GM23338 (cell line): ENCODE data around the gene PRIM1. TPM values are rescaled to one million over a fixed set of nuclear protein-coding genes. Genes with fewer than 3 reads are reported as not detected.

ENCODE experiments used
- ATAC-seq: fragments of 200-7000 bp; cut with Tn5 transposase; 3 replicates; pipeline ENCODE4 v1.9.1; 2020
- DNase-seq: peaks from one replicate; pipeline ENCODE4 v3.0.0-alpha.2; 2015; ENCODE audit warnings: low spot score
- H2AFZ ChIP-seq: fragments of 200-600 bp; sonication (generic); 2 replicates; pipeline ENCODE4 v1.8.0; 2016; ENCODE audit warnings: antibody characterized with exemption, mild to moderate bottlenecking, moderate library complexity
- H3F3A ChIP-seq: fragments of 200-600 bp; sonication (generic); replicated peaks from 2 replicates; pipeline ENCODE4 v1.8.0; 2017; ENCODE audit warnings: antibody characterized with exemption, mixed run types, low read depth
- H3K27ac ChIP-seq: fragments of 200-600 bp; sonication (generic); 2 replicates; pipeline ENCODE4 v1.6.1; 2016; ENCODE audit warnings: low read depth
- H3K27me3 ChIP-seq: fragments of 200-600 bp; sonication (generic); 2 replicates; pipeline ENCODE4 v1.8.0; 2016; ENCODE audit warnings: mild to moderate bottlenecking, mixed run types, moderate library complexity; ENCODE audit not compliant: insufficient read depth
- H3K36me3 ChIP-seq: fragments of 200-600 bp; sonication (generic); 2 replicates; pipeline ENCODE4 v1.8.0; 2016; ENCODE audit warnings: mild to moderate bottlenecking; ENCODE audit not compliant: insufficient read depth
- H3K4me1 ChIP-seq: fragments of 200-600 bp; sonication (generic); 2 replicates; pipeline ENCODE4 v1.8.0; 2016; ENCODE audit warnings: mild to moderate bottlenecking, moderate library complexity; ENCODE audit not compliant: insufficient read depth
- H3K4me2 ChIP-seq: fragments of 200-600 bp; sonication (generic); 2 replicates; pipeline ENCODE4 v1.7.1; 2017; ENCODE audit warnings: mixed run types
- H3K4me3 ChIP-seq: fragments of 200-600 bp; sonication (generic); 2 replicates; pipeline ENCODE4 v1.6.1; 2016; ENCODE audit warnings: mixed run types
- H3K79me2 ChIP-seq: fragments of 200-600 bp; sonication (generic); replicated peaks from 2 replicates; pipeline ENCODE4 v1.8.0; 2017; ENCODE audit warnings: mild to moderate bottlenecking; ENCODE audit not compliant: insufficient read depth
- H3K9me2 ChIP-seq: fragments of 200-600 bp; sonication (generic); 2 replicates; pipeline ENCODE4 v1.8.0; 2017; ENCODE audit not compliant: insufficient read depth
- H4K20me1 ChIP-seq: fragments of 200-600 bp; sonication (generic); replicated peaks from 2 replicates; pipeline ENCODE4 v1.8.0; 2017; ENCODE audit warnings: mild to moderate bottlenecking; ENCODE audit not compliant: insufficient read depth
- H3K27ac Mint-ChIP-seq: 2 replicates; pipeline ENCODE4 v1.8.0; 2020; ENCODE audit warnings: inconsistent platforms, mild to moderate bottlenecking, moderate library complexity, mixed read lengths
- H3K27me3 Mint-ChIP-seq: 3 replicates; pipeline ENCODE4 v1.8.0; 2022; ENCODE audit warnings: low read depth, mild to moderate bottlenecking, moderate library complexity, mixed read lengths, inconsistent platforms; ENCODE audit not compliant: insufficient read depth, poor library complexity
- H3K36me3 Mint-ChIP-seq: 3 replicates; pipeline ENCODE4 v1.8.0; 2021; ENCODE audit warnings: low read depth, mild to moderate bottlenecking, inconsistent platforms, moderate library complexity, mixed read lengths
- H3K4me1 Mint-ChIP-seq: 3 replicates; pipeline ENCODE4 v1.8.0; 2020; ENCODE audit warnings: mild to moderate bottlenecking, inconsistent platforms, mixed read lengths
- H3K4me3 Mint-ChIP-seq: 3 replicates; pipeline ENCODE4 v1.8.0; 2021; ENCODE audit warnings: moderate library complexity, mild to moderate bottlenecking, inconsistent platforms, mixed read lengths
- H3K9me3 Mint-ChIP-seq: 3 replicates; pipeline ENCODE4 v1.8.0; 2020; ENCODE audit warnings: moderate library complexity, mild to moderate bottlenecking, inconsistent platforms, mixed read lengths
- CREB1 ChIP-seq: fragments of 250-450 bp; sonication (Bioruptor Pico); IDR thresholded peaks from 2 replicates; pipeline ENCODE4 v1.5.0; 2020; ENCODE audit warnings: low read depth, mild to moderate bottlenecking, moderate library complexity
- EZH2 ChIP-seq: fragments of 200-600 bp; sonication (generic); IDR thresholded peaks from one replicate; pipeline ENCODE4 v1.8.0; 2017; ENCODE audit warnings: antibody characterized with exemption, mild to moderate bottlenecking, low read depth; ENCODE audit not compliant: unreplicated experiment
- EZH2phosphoT487 ChIP-seq: fragments of 200-600 bp; sonication (generic); IDR thresholded peaks from one replicate; pipeline ENCODE4 v1.8.1; 2018; ENCODE audit warnings: antibody characterized with exemption; ENCODE audit not compliant: unreplicated experiment
- JUNB ChIP-seq: IDR thresholded peaks from one replicate; pipeline ENCODE4 v1.6.1; 2016; ENCODE audit warnings: antibody characterized with exemption; ENCODE audit not compliant: unreplicated experiment
- NANOG ChIP-seq: IDR thresholded peaks from 2 replicates; pipeline ENCODE4 v1.6.1; 2016; ENCODE audit warnings: antibody characterized with exemption, borderline replicate concordance
- POLR2AphosphoS5 ChIP-seq: IDR thresholded peaks from 2 replicates; pipeline ENCODE4 v1.6.1; 2016; ENCODE audit warnings: antibody characterized with exemption, low read depth
- STAT1 ChIP-seq: IDR thresholded peaks from one replicate; pipeline ENCODE4 v1.6.1; 2016; ENCODE audit warnings: antibody characterized with exemption; ENCODE audit not compliant: unreplicated experiment
- ZNF331 ChIP-seq: fragments of 250-450 bp; sonication (Bioruptor Pico); IDR thresholded peaks from 2 replicates; pipeline ENCODE4 v1.5.0; 2020; ENCODE audit warnings: low read depth, mild to moderate bottlenecking, moderate library complexity
- ZNF462 ChIP-seq: fragments of 250-450 bp; sonication (Bioruptor Pico); IDR thresholded peaks from 2 replicates; pipeline ENCODE4 v1.5.0; 2020; ENCODE audit warnings: mild to moderate bottlenecking, moderate library complexity
- polyA plus RNA-seq: library from polyadenylated mRNA; unstranded; fragments of >200 nt; fragmentation: Nextera tagmentation; extraction: Ambion mirVana; gene quantifications from 2 replicates; pipeline ENCODE4 v1.2.1, GENCODE V29; 2016
- total RNA-seq: library from RNA; depleted of rRNA; stranded (reverse); fragments of >200 nt; shearing (Covaris generic); gene quantifications from 2 replicates; pipeline ENCODE4 v1.2.3, GENCODE V29; 2014
- TF ChIP-seq, protein P1 (sequence below): IDR thresholded peaks from 2 replicates; pipeline ENCODE4 v1.6.1; 2016; ENCODE audit warnings: antibody characterized with exemption
- TF ChIP-seq, protein P2 (sequence below): IDR thresholded peaks from one replicate; pipeline ENCODE4 v1.6.1; 2018; ENCODE audit warnings: antibody characterized with exemption; ENCODE audit not compliant: unreplicated experiment
- TF ChIP-seq, protein P3 (sequence below), 2 experiments: fragments of 200-600 bp in 1 of 2; sonication (generic) in 1 of 2; conservative IDR thresholded peaks; 2 replicates each; pipeline versions ENCODE4 v1.5.1 to v1.6.1; 2016 to 2017; ENCODE audit warnings: antibody characterized with exemption in 2 of 2, low read depth in 2 of 2, mild to moderate bottlenecking in 2 of 2, moderate library complexity in 1 of 2

PRIM1 gene
- total and polyA plus RNA-seq, 2 experiments from 2014 or later = 67.9 to 73.9 TPM

- no peak overlapping the region for H3K27ac ChIP-seq
- ATAC-seq (peak; percentile 20), DNase-seq (peak; percentile 39)
- peaks cover 30% of the 10 kb centered on the region; the same call in 1 of the 2 replicates for H3K4me1 ChIP-seq
- no peaks in the 10 kb centered on the region for H3K27me3 ChIP-seq
- H3K36me3 ChIP-seq = no peaks in the 10 kb centered on the region
- H3K27me3 Mint-ChIP-seq = peaks cover 7% of the 10 kb centered on the region
- no peak for TF ChIP-seq STAT1
- no peak for TF ChIP-seq ZNF331 (CRISPR knock-in tag)
- no peak for TF ChIP-seq EZH2phosphoT487
- no peak for TF ChIP-seq JUNB
- no peak for TF ChIP-seq EZH2
- TF ChIP-seq, protein P1, sequence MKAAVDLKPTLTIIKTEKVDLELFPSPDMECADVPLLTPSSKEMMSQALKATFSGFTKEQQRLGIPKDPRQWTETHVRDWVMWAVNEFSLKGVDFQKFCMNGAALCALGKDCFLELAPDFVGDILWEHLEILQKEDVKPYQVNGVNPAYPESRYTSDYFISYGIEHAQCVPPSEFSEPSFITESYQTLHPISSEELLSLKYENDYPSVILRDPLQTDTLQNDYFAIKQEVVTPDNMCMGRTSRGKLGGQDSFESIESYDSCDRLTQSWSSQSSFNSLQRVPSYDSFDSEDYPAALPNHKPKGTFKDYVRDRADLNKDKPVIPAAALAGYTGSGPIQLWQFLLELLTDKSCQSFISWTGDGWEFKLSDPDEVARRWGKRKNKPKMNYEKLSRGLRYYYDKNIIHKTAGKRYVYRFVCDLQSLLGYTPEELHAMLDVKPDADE = no peak
- no peak for TF ChIP-seq POLR2AphosphoS5
- TF ChIP-seq, protein P2, sequence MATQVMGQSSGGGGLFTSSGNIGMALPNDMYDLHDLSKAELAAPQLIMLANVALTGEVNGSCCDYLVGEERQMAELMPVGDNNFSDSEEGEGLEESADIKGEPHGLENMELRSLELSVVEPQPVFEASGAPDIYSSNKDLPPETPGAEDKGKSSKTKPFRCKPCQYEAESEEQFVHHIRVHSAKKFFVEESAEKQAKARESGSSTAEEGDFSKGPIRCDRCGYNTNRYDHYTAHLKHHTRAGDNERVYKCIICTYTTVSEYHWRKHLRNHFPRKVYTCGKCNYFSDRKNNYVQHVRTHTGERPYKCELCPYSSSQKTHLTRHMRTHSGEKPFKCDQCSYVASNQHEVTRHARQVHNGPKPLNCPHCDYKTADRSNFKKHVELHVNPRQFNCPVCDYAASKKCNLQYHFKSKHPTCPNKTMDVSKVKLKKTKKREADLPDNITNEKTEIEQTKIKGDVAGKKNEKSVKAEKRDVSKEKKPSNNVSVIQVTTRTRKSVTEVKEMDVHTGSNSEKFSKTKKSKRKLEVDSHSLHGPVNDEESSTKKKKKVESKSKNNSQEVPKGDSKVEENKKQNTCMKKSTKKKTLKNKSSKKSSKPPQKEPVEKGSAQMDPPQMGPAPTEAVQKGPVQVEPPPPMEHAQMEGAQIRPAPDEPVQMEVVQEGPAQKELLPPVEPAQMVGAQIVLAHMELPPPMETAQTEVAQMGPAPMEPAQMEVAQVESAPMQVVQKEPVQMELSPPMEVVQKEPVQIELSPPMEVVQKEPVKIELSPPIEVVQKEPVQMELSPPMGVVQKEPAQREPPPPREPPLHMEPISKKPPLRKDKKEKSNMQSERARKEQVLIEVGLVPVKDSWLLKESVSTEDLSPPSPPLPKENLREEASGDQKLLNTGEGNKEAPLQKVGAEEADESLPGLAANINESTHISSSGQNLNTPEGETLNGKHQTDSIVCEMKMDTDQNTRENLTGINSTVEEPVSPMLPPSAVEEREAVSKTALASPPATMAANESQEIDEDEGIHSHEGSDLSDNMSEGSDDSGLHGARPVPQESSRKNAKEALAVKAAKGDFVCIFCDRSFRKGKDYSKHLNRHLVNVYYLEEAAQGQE = no peak
- TF ChIP-seq CREB1 = no peak
- no peak for TF ChIP-seq NANOG
- TF ChIP-seq, protein P3, sequence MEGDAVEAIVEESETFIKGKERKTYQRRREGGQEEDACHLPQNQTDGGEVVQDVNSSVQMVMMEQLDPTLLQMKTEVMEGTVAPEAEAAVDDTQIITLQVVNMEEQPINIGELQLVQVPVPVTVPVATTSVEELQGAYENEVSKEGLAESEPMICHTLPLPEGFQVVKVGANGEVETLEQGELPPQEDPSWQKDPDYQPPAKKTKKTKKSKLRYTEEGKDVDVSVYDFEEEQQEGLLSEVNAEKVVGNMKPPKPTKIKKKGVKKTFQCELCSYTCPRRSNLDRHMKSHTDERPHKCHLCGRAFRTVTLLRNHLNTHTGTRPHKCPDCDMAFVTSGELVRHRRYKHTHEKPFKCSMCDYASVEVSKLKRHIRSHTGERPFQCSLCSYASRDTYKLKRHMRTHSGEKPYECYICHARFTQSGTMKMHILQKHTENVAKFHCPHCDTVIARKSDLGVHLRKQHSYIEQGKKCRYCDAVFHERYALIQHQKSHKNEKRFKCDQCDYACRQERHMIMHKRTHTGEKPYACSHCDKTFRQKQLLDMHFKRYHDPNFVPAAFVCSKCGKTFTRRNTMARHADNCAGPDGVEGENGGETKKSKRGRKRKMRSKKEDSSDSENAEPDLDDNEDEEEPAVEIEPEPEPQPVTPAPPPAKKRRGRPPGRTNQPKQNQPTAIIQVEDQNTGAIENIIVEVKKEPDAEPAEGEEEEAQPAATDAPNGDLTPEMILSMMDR (conservative IDR thresholded peaks at IDR 0.05; ENCODE audit: low read depth in 2 of 2) = no peak
- no peak for TF ChIP-seq ZNF462
- H3F3A ChIP-seq = peaks cover 5% of the 10 kb centered on the region
- no peaks in the 10 kb centered on the region for H4K20me1 ChIP-seq
- H3K4me2 ChIP-seq = no peak overlapping the region
- H3K27ac Mint-ChIP-seq = no peak overlapping the region
- no peaks in the 10 kb centered on the region for H3K36me3 Mint-ChIP-seq
- peaks cover 35% of the 10 kb centered on the region for H3K4me1 Mint-ChIP-seq
- peak overlapping the region; percentile 60; the same call in 1 of the 2 replicates for H2AFZ ChIP-seq
- H3K4me3 Mint-ChIP-seq = no peak overlapping the region
- no peaks in the 10 kb centered on the region for H3K9me3 Mint-ChIP-seq
- no peaks in the 10 kb centered on the region for H3K9me2 ChIP-seq
- no peak overlapping the region for H3K4me3 ChIP-seq
- H3K79me2 ChIP-seq = no peaks in the 10 kb centered on the region
These were observed 14.4 kb upstream of the PRIM1 start for GRCh38 chr12:56766535-56766934.
